ENCODE results near the gene AGK.
"Not testable (repeated sequence)": the region's sequence is repeated elsewhere in the genome, so short reads cannot be mapped to it uniquely, and the experiment has no call there.

The AGK gene

DNA sequence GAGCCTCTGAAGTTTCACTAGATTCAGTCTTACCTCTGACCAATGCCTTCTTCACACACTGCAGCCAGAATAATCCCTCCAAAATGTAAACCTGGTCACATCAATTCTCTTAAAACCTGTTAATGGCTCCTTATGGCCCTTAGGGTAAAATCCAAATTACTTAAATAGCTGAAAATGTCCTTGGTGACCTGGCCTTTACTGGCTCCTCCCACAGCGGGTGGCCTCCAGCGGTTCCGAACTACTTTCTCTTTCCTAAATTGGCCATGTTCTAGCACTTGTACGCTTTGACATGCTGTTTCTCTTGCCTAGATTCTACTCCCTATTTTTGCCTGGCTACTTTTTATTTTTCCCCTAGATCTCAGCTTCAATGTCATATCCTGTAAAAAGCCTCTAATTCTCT is 36.1 kb downstream of the AGK start:
- DNase-seq: no peak

DNA sequence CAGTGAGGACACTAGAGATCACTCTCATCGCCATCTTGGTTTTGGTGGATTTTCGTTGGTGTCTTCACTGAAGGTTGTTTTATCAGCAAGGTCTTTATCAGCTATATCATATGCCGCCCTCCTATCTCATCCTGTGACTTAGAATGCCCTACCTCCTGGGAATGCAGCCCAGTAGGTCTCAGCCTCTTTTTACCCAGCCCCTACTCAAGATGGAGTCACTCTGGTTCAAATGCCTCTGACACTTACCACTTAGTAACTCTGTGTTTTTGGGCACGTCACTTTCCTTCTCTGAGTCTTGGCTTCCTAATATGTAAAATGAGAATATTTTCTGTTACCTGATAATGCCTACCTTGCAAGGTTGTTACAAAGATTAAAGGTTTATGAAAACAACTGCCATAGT is 37.7 kb downstream of the AGK start:
- DNase-seq: no peak

DNA sequence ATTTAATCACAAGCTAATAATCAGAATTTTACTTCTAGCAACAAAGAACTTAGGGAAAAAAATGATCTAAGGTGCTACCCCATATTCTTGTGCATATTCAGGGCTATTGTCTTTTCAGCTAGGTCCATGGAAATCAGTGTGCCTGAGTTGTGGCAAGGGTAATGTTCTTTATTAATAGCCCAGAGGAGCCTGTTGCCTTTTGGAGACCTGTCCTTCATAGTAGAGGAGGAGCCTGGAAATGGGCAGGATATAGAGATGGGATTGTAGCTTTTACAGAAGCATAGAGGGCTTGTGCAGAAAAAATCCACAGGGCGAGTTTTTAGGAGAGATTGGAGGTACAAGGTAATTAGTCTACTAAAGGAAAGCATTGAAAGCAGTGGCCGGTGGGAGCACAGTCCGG is 38.9 kb downstream of the AGK start:
- no peak for DNase-seq

DNA sequence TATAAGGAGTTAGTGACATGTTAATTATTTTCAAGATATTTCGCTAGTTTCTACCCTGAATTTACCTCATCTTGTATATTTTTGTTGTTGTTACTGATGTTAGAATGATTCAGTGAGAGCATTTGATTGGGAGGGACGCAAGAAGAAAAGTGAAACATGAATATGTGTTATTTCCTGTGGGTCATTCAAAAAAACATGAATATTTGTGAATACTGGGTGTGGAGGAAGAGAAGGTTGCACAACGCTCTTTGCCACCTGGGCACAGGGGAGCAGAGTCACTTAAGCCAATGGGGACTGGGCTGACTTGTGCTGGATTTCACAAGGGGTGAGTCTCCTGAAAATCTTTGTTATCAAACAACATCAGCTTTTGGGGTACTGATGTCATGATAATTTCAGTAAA is 39.5 kb downstream of the AGK start:
- no peak for DNase-seq

GRCh38 chr7:141593134-141593533 is 41.9 kb downstream of the AGK start:
- no peak for DNase-seq

DNA sequence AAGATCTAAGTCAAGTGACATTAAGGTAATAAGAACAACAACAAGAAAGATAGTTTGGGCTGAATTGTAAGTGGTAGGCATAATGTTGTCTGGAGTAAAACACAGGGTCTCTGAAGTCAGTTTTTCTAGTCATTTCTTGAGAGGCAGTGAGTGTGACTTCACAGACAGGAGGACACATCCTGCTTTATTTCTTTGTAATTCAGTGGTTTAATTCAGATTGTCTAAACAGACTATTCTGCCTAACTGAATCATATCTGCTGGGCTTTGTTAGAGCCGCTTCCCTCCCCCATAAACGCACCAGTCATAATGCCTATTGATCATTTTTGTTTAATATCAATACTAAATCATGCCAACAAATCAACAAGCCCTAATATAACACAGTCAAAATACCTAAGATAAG is 46.8 kb downstream of the AGK start:
- DNase-seq: no peak

DNA sequence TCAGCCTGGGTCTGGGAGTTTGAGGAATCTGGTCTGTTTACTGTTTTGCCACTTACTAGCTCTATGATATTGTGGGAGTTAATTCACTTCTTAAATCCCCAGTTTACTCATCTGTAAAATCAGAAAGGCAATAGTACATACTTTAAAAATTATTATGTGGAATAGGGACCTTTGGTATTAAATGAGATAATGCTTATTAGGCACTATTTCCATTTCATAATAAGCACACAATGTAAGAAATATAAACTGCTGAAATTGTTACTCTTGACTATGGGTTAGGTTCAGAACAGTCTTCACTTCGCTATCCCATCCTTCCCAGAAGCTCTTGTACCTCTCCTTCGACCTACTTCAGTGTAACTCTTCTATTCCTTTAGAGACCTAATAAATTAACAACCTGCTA is 47.2 kb downstream of the AGK start:
- DNase-seq: no peak

DNA sequence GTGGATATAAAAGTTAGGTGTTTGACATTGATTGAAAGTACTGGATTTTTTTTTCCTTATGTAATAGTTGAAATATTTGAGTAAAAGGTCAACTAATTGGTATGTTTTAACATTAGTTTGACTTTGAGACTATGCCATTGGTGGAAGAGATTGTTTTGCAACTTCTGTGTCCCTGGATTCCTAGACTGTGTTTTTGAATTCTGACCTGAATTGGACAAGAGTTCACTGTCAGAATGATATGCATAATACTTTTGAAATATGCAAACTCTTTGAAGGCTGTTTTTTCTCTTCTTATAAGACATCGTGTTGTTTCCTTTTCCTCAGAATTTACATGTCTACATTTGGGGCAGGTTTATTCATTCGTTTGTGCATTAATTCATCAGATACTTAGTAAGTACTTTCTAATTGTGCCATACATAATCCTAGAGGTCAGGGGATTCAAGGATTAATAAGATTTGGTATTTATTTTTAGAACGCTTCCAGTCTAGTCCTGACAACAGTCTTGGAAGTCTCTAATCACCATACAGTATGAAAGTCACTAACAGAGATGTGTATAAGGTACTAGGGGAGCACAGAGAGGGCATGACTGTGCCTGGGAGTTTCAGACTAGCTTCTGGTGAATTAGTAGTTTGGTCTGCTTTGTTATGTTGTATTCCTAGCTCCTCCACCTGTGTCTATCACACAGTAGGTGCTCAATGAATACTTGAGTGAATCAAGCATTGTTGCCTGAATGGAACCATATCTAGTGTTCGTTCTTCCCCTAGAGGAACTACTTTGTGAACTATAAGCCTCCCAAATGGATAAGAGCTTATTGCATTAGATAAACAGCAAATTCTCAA is 49.2 kb downstream of the AGK start:
- no peak for DNase-seq

- DNase-seq: no peak
Measured at GRCh38 chr7:141609576-141609975, 58.4 kb downstream of the AGK start.

GRCh38 chr7:141610671-141611070 is 59.5 kb downstream of the AGK start:
- no peak for DNase-seq

- DNase-seq: no peak
Measured at GRCh38 chr7:141612861-141613260, 61.7 kb downstream of the AGK start.

DNA sequence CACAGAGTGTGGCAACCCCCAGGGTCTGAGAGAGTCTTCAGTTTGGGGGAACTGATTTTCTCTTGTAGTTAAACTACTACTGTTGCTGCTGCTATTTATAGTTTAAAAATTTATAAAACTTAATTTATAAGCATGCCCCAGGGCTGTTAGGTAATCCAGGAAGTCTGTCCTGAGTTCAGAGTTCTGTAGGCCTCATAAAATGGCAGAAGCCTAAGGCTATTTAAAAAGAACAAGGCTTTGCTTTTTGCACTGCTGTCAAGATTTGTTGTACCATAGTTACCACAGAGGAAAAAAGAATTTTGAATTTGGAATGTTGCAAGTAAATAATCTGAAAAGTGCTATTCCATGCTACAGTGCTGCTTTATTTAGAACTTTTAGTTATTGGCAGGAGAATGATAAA is 66.1 kb downstream of the AGK start:
- DNase-seq: no peak

DNA sequence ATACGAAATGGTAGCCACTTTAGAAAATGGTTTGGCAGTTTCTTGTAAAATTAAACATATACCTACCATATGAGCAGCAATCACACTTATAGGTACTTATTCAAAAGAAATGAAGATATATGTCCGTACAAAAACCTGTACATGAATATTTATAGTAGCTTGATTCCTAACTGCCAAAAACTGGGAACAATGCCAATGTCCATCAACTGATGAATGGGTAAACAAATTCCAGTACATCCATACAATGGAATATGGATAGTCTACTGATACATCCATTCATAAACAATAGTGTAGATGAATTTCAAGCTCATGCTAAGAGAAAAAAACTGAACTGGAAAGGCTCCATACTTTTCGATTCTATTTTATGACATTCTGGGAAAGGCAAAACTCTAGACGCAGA is 68.5 kb downstream of the AGK start:
- no peak for DNase-seq

- DNase-seq: no peak
Measured at GRCh38 chr7:141624763-141625162, 73.6 kb downstream of the AGK start.

- no peak for DNase-seq
Measured at GRCh38 chr7:141630621-141631020, 79.4 kb downstream of the AGK start.

- no peak for DNase-seq
Measured at GRCh38 chr7:141631525-141631924, 80.3 kb downstream of the AGK start.

DNA sequence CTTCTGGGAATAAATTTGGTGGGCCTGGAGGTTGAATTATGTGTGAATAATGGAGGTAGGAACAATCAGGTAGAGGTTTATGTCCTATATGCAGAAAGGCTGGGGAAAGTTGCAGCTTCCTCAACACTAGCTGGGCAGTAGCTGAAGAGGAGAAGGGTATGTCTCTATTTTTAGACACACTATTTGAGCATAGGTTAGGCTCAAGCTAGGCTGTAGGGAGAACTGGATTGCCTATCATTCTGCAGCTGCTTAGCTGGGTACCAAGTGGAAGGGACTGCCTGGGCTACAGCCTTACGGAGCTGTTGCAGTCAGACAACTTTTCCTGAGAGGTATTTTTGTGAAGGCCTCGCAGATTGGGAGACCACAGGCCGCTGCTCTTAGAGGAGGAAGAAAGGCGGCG is 82.9 kb downstream of the AGK start:
- no peak for DNase-seq

DNA sequence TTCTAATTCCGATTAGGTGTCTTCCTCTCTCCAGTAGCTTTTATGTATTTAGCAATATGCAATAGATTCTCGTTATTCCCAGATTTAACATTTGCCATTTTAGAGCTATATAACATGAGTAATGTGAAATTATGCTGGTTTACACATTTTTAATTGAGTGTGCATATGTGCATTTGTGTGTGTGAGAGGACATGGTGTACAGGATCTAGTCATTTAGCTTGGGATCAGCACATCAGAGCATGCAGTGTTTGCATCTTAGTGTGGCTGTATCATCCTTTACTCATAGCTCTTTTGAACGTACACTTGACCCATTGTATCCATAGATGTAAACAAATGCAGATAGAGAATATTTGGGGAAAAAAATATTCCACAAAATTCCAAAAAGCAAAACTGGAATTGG is 84.8 kb downstream of the AGK start:
- DNase-seq: no peak

DNA sequence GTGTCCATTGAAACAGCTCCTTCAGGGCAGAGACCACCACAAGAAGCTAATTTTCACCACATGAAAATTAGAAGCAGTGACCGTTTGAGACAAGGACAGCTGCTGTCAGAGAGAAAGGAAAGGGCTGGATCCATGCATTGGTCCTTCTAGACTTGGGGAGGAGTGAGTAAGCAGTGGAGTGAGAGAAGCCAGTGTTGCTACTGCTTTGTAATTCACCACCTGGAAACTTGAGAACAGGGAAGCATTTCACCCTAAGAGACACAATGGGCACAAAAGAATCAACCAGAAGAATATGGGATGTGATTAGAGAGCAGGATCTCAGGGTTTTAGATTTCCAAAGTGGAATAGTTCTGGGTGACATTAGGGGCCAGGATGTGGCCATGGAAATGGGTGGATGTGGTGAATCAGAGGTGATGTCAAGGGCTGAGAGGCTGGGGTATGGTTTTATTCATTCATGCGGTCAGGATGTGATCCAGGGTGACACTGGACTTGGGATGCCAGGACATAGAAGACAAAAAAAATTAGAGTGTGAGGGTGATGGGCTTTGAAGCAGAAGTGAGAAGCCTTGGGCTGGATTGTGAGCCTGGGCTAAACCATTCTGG is 89.1 kb downstream of the AGK start:
- no peak for DNase-seq

DNA sequence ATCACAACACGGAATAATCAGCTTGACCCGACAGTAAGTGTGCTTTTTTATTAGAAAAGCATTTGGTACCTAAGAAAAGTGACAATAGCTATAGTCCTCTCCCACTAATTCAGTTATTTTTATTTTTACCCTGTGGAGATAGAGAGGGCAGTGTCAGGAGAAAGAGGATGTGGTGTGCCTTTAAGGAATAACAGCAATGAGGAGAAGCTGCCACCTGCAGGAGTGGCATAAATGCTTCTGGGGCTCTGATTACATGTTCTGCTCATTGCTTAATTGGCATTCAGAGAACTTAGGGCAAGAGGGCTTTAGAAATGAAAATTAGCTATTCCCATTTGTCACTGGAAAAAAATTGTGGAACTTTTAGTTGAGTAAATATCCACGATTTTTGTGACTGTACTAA is 90.7 kb downstream of the AGK start:
- no peak for DNase-seq

DNA sequence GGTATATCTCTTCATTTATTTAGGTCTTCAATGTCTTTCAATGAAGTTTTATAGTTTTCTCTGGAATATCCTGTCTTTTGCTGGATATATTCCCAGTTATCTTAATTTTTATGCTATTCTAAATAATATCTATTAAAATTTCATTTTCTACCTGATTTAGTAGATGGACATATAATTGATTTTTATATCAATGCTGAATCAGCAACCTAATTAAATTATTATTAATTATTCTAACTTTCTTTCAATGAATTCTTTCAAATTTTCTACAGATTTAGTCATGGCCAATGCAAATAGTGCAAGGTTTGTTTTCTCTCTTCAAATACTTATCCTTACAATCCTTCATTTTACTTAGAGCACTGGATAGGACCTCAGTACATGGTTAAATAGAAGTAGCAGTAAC is 94.0 kb downstream of the AGK start:
- no peak for DNase-seq

DNA sequence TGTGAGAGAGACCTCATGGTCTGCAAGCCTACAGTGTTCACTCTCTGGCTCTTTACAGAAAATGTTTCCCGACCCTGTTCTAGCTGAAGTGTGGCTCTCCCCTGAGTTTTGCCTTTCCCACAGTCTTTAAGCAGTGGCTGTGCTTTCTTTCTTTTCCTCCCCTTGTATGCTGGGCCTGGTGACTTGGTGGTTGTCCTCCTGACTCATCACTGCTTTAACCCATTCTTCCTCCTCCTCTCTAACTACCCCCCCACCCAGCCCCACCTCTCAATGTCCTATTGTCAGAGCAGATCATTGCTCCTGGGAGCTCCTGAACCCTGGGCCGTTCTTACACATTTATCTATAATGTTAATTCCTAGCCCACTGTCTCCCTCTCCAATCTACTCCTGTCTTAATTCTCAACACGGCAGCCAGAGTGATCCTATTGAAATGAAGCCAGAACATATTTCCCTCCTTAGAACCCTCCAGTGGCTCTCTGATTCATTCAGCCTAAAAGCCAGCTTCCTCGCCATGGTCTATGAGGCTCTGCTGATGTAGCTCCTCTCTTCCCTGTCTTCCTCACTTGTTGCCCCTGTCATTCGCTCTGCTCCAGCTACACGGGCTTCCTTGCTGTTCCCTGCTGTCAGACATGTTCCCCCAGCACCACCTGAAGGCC is 95.7 kb downstream of the AGK start:
- DNase-seq: no peak

- DNase-seq: not testable (repeated sequence)
Measured at GRCh38 chr7:141647701-141648100, 96.5 kb downstream of the AGK start.

Data from right forelimb (tissue), 1 donor.